ENCODE results near the gene RUNX2. TPM values are rescaled to one million over a fixed set of nuclear protein-coding genes. Genes with fewer than 3 reads are reported as not detected.
A peak's percentile ranks its signal among the peaks of the same experiment; 100 is the strongest.

RUNX2 gene
- total and polyA plus RNA-seq, 12 donors: 0.20 to 3.0 (median 1.6) TPM

DNA sequence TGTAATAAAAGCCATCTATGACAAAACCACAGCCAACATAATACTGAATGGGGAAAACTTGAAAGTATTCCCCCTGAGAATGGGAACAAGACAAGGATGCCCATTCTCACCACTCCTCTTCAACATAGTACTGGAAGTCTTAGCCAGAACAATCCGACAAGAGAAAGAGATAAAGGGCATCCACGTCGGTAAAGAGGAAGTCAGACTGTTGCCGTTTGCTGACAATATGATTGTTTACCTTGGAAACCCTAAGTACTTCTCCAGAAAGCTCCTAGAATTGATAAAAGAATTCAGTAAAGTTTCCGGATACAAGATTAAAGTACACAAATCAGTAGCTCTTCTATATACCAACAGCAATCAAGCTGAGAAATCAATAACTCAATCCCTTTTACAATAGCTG, 14.0 kb upstream of the RUNX2 start:
- 19 to 36% methylated on average over 5 of the region's 5 CpGs for WGBS, 2 donors
- no peaks in the 10 kb centered on the region for H3K27me3 ChIP-seq
- H3K27ac ChIP-seq: no peak overlapping the region
- ATAC-seq (no peak), DNase-seq (no peak)
- intact Hi-C loops (cut with DNase I): no loop called here
- no peak overlapping the region for H3K4me3 ChIP-seq
- TF ChIP-seq, protein P1, sequence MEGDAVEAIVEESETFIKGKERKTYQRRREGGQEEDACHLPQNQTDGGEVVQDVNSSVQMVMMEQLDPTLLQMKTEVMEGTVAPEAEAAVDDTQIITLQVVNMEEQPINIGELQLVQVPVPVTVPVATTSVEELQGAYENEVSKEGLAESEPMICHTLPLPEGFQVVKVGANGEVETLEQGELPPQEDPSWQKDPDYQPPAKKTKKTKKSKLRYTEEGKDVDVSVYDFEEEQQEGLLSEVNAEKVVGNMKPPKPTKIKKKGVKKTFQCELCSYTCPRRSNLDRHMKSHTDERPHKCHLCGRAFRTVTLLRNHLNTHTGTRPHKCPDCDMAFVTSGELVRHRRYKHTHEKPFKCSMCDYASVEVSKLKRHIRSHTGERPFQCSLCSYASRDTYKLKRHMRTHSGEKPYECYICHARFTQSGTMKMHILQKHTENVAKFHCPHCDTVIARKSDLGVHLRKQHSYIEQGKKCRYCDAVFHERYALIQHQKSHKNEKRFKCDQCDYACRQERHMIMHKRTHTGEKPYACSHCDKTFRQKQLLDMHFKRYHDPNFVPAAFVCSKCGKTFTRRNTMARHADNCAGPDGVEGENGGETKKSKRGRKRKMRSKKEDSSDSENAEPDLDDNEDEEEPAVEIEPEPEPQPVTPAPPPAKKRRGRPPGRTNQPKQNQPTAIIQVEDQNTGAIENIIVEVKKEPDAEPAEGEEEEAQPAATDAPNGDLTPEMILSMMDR (IDR thresholded peaks at IDR 0.05): no peak
- no peaks in the 10 kb centered on the region for H3K36me3 ChIP-seq
- peaks cover 0 to 7% (median 0%) of the 10 kb centered on the region in 9 donors for H3K4me1 ChIP-seq
- peaks cover 0 to 21% (median 0%) of the 10 kb centered on the region in 11 donors for H3K9me3 ChIP-seq

- TF ChIP-seq, protein P1 (IDR thresholded peaks at IDR 0.05): no peak
- ATAC-seq (no peak), DNase-seq (no peak)
- no peak overlapping the region for H3K4me3 ChIP-seq
- H3K9me3 ChIP-seq: peaks cover 0 to 10% (median 0%) of the 10 kb centered on the region in 11 donors
- intact Hi-C loops (cut with DNase I): no loop called here
- no peak overlapping the region for H3K27ac ChIP-seq
- 90 to 91% methylated on average over 4 of the region's 4 CpGs for WGBS, 2 donors
- H3K4me1 ChIP-seq: peaks cover 0 to 11% (median 0%) of the 10 kb centered on the region in 9 donors
- no peaks in the 10 kb centered on the region for H3K27me3 ChIP-seq
- H3K36me3 ChIP-seq: no peaks in the 10 kb centered on the region
Observed at GRCh38 chr6:45320349-45320748, 7.8 kb upstream of the RUNX2 start.

- ATAC-seq: no peak
- intact Hi-C loops (cut with DNase I): no loop called here
Observed at GRCh38 chr6:45323656-45324224, 4.4 kb upstream of the RUNX2 start.

GRCh38 chr6:45326698-45327417, 1.3 kb upstream of the RUNX2 start:
- H3K4me1 ChIP-seq: peaks cover 0 to 11% (median 0%) of the 10 kb centered on the region in 9 donors
- ATAC-seq (peak in 2 of 8 donors; percentile 46 to 50), DNase-seq (no peak)
- H3K9me3 ChIP-seq: no peaks in the 10 kb centered on the region
- TF ChIP-seq, protein P1 (IDR thresholded peaks at IDR 0.05): no peak
- no peak overlapping the region for H3K4me3 ChIP-seq
- no peak overlapping the region for H3K27ac ChIP-seq
- WGBS, 2 donors: 86 to 87% methylated on average over 5 of the region's 5 CpGs
- H3K36me3 ChIP-seq: no peaks in the 10 kb centered on the region
- H3K27me3 ChIP-seq: no peaks in the 10 kb centered on the region
- intact Hi-C loops (cut with DNase I): no loop called here

More at GRCh38 chr6:45323656-45324224, 4.4 kb upstream of the RUNX2 start:
- TF ChIP-seq, protein P1 (IDR thresholded peaks at IDR 0.05): no peak
- Histone ChIP-seq H3K27me3 (no peaks in the 10 kb centered on the region), H3K4me1 (peaks cover 0 to 11% (median 0%) of the 10 kb centered on the region in 9 donors), H3K4me3 (no peak overlapping the region), H3K9me3 (no peaks in the 10 kb centered on the region), H3K36me3 (no peaks in the 10 kb centered on the region), H3K27ac (no peak overlapping the region)
- DNase-seq: no peak
- 85 to 87% methylated on average over 3 of the region's 3 CpGs for WGBS, 2 donors
